ENCODE data around the gene PNRC2. TPM values are rescaled to one million over a fixed set of nuclear protein-coding genes. Genes with fewer than 3 reads are reported as not detected.

Gene PNRC2
- total RNA-seq, 4 donors from 2014 or later, result 26.5 to 54.2 (median 39.4) TPM

GRCh38 chr1:23977854-23978191 lies 18.2 kb downstream of the PNRC2 start:
- Histone ChIP-seq H3K4me1 (peaks cover 50 to 57% of the 10 kb centered on the region in 2 donors), H3K4me3 (peak overlapping the region in 3 of 4 donors; percentile 2 to 86 (median 72)), H3K27ac (peak overlapping the region; percentile 88 to 98 (median 96)), H3K27me3 (no peaks in the 10 kb centered on the region), H3K9me3 (no peaks in the 10 kb centered on the region), H3K36me3 (peaks cover 0 to 6% of the 10 kb centered on the region in 2 donors)
- no peak for TF ChIP-seq CTCF (IDR thresholded peaks at IDR 0.05 in 4 of 5, conservative IDR thresholded peaks at IDR 0.05 in 1 of 5)
- no peak for TF ChIP-seq POLR2A (IDR thresholded peaks at IDR 0.05)
- ATAC-seq (no peak), DNase-seq (no peak)
- intact Hi-C loops (cut with DNase I; ENCODE audit: low total_unique reads) (no loop called here), in situ Hi-C loops (cut with MboI; ENCODE audit: low sequenced_read_pairs in 4 of 4) (no loop called here)

GRCh38 chr1:23978805-23979204 lies 19.2 kb downstream of the PNRC2 start:
- intact Hi-C loops (cut with DNase I; ENCODE audit: low total_unique reads) (no loop called here), in situ Hi-C loops (cut with MboI; ENCODE audit: low sequenced_read_pairs in 4 of 4) (no loop called here)
- H3K4me1 ChIP-seq, result peaks cover 50 to 56% of the 10 kb centered on the region in 2 donors

GRCh38 chr1:23979387-23979880 lies 19.8 kb downstream of the PNRC2 start:
- in situ Hi-C loops (cut with MboI; ENCODE audit: low sequenced_read_pairs in 4 of 4) (no loop called here), intact Hi-C loops (cut with DNase I; ENCODE audit: low total_unique reads) (no loop called here)
- no peak for TF ChIP-seq CTCF (IDR thresholded peaks at IDR 0.05 in 4 of 5, conservative IDR thresholded peaks at IDR 0.05 in 1 of 5)
- TF ChIP-seq POLR2A (IDR thresholded peaks at IDR 0.05), result no peak
- H3K4me1 ChIP-seq, result peaks cover 52 to 53% of the 10 kb centered on the region in 2 donors
- H3K27me3 ChIP-seq, result no peaks in the 10 kb centered on the region
- no peaks in the 10 kb centered on the region for H3K36me3 ChIP-seq
- DNase-seq (no peak), ATAC-seq (no peak)
- H3K9me3 ChIP-seq, result no peaks in the 10 kb centered on the region
- peak overlapping the region; percentile 88 to 98 (median 96) for H3K27ac ChIP-seq
- H3K4me3 ChIP-seq, result peak overlapping the region; percentile 72 to 89 (median 88)

More at GRCh38 chr1:23978805-23979204, 19.2 kb downstream of the PNRC2 start:
- H3K36me3 ChIP-seq, result peaks cover 0 to 5% of the 10 kb centered on the region in 2 donors
- DNase-seq (no peak), ATAC-seq (no peak)
- H3K4me3 ChIP-seq, result peak overlapping the region; percentile 72 to 89 (median 88)
- no peaks in the 10 kb centered on the region for H3K9me3 ChIP-seq
- TF ChIP-seq CTCF (IDR thresholded peaks at IDR 0.05 in 4 of 5, conservative IDR thresholded peaks at IDR 0.05 in 1 of 5) (no peak), POLR2A (IDR thresholded peaks at IDR 0.05) (no peak)
- H3K27me3 ChIP-seq, result no peaks in the 10 kb centered on the region
- peak overlapping the region; percentile 88 to 98 (median 96) for H3K27ac ChIP-seq

- in situ Hi-C loops (cut with MboI; ENCODE audit: low sequenced_read_pairs in 4 of 4) (no loop called here), intact Hi-C loops (cut with DNase I; ENCODE audit: low total_unique reads) (loop anchor here (1.0 to 2.0 kb wide), 3 partner anchors 21 to 49 kb away; partner anchors contain the start of gene PNRC2)
- TF ChIP-seq CTCF (IDR thresholded peaks at IDR 0.05 in 4 of 5, conservative IDR thresholded peaks at IDR 0.05 in 1 of 5), result peak in 3 of 5 experiments; percentile 39 to 64 (median 51)
- TF ChIP-seq POLR2A (IDR thresholded peaks at IDR 0.05), result peak; percentile 99
- H3K4me1 ChIP-seq, result peaks cover 51 to 52% of the 10 kb centered on the region in 2 donors
- DNase-seq (peak; percentile 98 to 99), ATAC-seq (peak; percentile 99)
- peak within 1 kb of the TSS; percentile 88 to 98 (median 96) for H3K27ac ChIP-seq
- H3K27me3 ChIP-seq, result no peaks in the 10 kb centered on the region
- no peaks in the 10 kb centered on the region for H3K9me3 ChIP-seq
- no peaks in the 10 kb centered on the region for H3K36me3 ChIP-seq
- H3K4me3 ChIP-seq, result peak within 1 kb of the TSS; percentile 72 to 89 (median 88)
Measured at GRCh38 chr1:23979881-23980727, 20.5 kb downstream of the PNRC2 start, which contains the start of gene SRSF10. Gene SRSF10, minus strand, starts transcription at chr1:23980327. Its CDS starts 72 bp downstream, at chr1:23980255.
